RKO (cell line): ENCODE results near the gene RRP36.
A peak's percentile ranks its signal among the peaks of the same experiment; 100 is the strongest.
"Not testable (repeated sequence)": the region's sequence is repeated elsewhere in the genome, so short reads cannot be mapped to it uniquely, and the experiment has no call there.

ENCODE experiments used
- DNase-seq: peaks from one replicate; pipeline ENCODE4 v3.0.0-alpha.2; 2016; ENCODE audit warnings: low spot score

RRP36 gene, protein sequence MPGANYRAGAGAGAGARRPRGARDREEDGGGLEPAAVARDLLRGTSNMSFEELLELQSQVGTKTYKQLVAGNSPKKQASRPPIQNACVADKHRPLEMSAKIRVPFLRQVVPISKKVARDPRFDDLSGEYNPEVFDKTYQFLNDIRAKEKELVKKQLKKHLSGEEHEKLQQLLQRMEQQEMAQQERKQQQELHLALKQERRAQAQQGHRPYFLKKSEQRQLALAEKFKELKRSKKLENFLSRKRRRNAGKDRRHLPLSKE

DNA sequence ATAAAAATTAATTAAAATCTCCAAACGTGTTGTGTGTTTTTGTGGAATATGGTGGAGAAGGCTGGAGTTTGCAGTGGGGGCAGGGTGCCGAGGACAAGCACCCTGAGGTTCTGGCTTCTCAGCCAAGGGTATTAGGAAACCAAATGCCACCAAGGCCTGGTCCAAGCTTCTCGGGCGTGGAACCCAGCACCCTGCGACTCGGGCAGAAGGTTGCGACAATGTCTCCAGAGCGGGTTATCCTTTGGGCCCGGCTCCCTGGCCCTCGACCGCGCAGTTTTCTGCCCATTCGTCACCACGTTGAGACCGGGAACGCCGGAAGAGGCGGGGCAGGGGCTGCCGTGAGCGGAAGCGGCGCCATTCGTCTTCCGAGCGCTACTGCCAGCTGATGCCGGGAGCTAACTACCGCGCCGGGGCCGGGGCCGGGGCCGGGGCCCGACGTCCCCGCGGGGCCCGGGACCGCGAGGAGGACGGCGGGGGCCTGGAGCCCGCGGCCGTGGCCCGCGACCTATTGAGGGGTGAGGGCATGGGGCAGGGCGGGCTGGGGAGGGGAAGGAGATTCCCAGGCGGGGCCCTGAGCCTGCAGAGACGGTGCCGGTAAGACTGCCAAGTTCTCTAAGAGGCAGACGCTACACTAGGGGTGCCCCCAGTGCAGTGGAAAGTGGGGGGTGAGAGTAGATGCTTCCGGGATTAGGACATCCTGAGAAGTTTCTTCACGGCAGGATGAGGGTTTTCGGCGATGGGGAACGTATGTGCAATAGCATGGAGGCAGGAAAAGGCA, at the start of gene RRP36:
Gene RRP36 (plus strand): TSS at position 354 of the 778 bp plus-strand sequence. CDS start 32 bp downstream, at position 386.
- peak; percentile 86 for DNase-seq

DNA sequence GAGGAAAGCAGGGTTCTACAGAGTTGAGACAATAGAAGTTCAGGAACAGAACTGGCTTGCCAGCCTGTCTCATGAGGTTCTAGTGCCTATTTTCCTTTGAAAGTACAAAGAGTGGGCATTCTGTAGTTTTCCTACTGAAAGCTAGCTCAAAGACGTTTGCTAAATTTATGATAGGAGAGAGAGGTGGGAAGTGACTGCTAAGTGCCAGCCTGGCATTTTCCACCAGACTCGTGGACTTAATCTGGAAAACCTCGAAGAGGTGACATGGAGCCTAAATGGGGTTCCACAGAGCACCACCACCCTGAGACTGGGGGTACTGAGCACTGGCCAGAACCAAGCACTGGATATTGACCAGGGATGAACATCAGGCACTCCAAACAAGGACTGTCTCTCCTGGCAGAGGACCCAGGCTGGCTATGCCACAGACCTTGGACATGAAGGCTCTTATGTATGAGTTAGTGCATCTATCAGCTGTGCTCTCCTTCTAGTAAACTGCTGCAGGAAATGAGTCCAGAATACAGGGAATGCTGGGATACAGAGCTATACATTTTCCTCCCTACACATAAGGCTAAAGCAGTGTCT, 49.6 kb upstream of the RRP36 start:
- no peak for DNase-seq

DNA sequence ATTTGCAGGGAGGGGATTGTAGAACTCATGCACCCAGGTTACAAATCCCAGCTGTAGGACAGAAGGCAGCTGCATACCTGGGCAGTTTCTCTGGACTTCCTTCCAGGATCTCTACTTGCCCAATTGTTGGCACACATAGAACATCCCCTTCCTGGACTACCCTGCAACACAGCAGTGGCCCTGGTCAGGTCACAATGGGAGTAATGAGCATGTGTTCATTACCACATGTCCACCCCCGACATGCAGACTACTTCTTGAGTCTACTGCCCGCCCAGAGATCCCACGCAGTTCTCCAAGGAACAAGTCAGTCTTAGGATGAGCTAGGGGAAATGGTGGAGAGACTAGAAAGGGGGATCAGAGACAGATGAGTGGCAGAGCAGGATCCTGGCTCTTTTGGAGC, 47.5 kb upstream of the RRP36 start:
- DNase-seq = no peak

DNA sequence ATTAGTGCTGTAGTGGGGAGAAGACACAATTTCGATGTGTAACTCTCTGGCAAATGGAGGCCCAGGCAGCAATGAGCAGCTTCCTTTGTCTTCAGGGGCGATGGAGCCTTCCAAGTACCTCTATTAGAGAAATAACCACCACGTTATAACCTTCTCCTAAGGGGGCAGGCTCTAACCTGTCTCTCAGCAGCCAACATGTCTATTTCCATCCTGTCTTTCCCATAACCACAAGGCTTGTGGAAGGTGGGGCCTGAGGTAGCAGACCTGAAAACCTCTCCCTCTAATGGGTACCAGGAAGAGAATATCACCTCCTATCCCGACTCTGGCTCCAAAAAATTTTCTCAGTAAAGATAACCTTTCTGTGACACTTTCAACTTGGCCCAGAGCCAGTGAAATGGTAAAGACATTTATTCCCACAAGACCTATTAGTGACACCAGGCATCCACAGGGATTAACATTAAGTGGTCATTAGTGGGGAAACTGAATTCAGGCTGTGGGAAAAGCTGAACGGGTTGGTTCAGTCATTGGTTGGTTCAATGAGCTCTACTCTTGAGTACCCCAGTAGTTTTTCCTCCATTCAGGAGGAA, 46.4 kb upstream of the RRP36 start:
- DNase-seq = no peak

DNA sequence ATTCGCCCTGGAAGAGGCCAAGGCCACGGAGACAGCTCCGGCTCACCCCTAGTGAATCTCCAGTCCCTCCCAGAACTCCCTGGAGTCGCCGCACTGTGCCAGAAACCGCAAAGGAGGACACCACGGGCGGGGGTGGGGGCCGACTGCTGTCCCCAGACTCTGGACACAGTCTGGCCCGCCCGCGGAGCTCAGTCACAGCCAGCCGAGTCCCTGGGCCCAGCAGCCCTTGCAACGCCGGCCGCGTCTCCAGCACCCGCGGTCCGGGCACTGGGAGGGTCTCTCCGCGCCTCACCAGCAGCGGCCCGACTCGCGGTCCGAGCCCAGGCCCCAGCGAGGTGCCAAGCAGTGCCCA, 43.0 kb upstream of the RRP36 start:
- DNase-seq = no peak

DNA sequence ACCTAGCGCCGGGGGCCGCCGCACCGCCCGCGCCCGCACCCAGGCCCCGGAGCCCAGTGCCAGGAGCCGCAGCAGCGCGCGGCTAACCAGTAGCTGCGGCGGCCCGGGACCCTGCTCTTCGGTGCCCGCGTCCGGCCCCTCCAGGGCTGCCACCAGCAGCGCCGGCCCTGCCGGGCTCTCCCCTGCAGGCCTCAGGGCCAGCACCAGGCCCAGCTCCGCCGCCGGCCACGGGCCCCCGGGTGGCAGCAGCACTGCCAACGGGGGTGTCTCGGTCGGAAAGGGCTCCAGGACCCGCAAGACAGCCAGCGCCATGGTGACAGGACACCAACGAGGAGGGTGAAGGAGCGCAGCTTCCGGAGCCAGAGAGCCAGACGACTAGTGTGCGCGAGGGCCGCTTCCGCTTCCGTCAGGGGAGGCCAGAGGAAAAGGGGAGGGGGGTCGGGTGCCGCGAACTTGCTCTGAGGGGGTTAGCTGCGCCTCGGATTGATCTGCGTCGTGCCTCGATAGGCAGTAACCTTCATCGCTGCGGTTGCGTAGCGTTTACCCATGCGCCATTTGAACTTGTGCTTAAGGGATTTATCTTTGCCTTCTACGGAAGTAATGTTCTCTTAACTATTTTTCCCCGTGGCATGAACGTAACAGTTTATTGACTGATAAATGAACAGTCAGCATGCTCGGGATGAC, 42.4 kb upstream of the RRP36 start, which contains the start of gene PEX6:
Gene PEX6 (minus strand): TSS at position 343 of the 684 bp plus-strand sequence. CDS start 31 bp downstream, at position 312.
- peak; percentile 95 for DNase-seq

DNA sequence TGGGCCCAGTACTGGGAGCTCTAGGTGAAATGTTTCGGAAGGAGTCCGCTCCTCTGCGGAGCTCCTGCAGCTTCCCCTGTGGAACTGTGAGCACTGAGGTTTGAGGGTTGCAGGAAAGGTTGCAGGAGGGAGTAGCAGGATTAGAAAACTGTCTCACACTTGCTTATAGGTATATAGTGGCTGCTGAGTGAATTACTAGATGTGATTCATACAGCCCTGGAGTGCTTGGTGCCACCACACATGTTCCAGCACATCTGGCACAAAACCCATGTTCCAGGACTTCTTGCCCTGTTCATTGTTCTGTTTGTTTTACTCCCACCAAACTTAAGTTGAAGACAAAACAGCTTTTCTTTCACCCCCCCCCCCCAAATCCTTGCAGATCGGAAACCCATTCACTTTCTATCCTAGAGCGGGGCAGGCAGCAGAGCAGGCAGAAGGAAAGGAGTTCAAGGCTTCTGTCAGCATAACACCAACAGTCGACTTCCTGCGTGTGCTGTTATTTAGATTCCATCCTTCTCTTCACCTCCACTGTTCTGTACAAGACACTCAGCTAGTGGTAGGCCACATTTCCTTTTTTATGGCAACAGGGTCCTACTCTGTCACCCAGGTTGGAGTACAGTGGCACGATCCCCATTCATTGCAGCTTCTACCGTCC, 41.8 kb upstream of the RRP36 start:
- peak; percentile 80 for DNase-seq

DNA sequence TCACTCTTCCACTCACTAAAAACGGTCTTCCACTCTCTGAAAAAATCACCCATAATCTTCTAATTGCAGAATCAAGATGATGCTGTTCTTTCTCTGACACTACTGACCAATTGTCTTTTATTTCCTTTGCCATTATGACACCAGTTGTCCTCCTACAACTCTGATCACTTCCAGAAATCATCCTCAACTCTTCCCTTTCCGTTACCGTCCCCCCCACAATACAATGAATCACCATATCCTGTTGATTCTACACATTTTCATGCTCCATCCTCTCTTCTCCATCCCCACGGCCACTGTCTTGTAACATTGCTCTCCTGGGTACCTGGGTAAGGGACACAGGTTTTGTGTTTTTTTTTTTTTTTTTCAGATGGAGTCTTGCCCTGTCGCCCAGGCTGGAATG, 39.6 kb upstream of the RRP36 start:
- no peak for DNase-seq

DNA sequence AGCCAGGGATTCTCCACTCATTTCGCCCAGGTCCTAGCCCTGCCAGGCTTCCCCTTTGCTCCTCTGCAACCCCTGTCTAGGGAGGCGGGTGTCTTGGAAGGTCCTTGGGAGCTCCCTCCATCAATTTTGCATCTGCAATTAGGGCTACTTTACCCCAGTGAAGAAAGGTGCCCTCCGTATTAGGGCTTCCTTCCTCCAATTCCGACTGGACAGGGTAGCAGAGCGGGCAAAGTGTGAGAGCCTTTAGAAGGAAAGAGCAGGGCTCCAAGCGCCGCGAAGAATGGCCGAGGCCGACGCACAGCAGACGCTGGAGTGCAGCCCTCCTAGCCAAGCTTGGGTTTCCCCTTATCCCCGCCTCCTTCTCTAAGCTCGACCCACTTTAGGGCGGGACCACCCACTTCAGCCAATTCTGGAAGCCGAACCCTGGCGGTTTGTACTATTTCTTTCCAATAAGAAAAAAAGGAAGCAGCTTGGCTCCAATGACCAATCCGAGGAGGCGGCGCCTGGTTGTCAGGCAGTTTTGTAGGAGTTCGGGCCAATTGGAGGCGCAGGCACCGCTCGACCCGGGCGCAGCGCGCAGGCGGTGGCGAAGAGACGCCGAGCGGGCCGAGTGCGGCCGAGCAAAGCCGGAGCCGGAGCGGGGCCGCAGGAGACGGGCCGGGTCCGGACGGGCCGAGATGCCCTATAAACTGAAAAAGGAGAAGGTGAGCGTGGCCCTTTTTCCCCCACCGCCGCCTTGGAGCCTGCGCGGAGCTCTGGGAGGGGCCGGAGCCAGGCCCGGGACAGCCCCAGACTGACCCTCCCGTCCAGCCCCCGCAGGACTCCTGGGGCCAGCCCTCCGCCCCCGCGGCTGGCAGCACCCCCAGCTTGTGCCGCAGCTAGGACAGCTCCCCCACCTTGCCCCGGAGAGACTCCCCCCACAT, 37.2 kb upstream of the RRP36 start, which contains the start of gene PPP2R5D:
Gene PPP2R5D (plus strand): TSS at position 570 of the 923 bp plus-strand sequence. CDS start 108 bp downstream, at position 678.
- peak; percentile 99 for DNase-seq

DNA sequence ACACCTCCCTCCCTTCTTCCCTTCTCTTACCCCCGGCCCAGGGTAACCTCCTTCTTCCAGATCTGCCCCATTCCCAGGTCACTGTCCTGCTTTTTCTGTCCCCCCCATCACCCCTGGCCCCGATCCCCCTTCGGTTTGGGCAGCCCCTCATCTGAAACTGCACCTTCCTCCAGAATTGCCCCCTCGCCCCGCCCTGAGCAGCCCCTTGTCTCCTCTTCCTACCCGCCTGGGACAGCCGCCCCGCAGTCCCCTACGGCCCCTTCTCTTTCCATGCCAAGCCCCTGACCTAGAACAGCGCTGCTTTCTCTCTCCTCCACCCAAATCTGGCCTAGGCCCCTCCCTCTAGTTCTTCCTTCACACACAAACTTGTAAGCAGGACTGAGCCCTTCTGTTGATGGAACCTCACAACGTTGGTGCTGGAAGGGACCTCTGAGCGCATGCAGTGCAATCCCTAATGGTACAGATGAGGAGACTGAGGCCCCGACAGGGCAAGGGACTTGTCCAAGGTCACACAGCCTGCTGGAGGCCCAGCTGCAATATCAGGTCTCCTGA, 36.4 kb upstream of the RRP36 start:
- DNase-seq = no peak

DNA sequence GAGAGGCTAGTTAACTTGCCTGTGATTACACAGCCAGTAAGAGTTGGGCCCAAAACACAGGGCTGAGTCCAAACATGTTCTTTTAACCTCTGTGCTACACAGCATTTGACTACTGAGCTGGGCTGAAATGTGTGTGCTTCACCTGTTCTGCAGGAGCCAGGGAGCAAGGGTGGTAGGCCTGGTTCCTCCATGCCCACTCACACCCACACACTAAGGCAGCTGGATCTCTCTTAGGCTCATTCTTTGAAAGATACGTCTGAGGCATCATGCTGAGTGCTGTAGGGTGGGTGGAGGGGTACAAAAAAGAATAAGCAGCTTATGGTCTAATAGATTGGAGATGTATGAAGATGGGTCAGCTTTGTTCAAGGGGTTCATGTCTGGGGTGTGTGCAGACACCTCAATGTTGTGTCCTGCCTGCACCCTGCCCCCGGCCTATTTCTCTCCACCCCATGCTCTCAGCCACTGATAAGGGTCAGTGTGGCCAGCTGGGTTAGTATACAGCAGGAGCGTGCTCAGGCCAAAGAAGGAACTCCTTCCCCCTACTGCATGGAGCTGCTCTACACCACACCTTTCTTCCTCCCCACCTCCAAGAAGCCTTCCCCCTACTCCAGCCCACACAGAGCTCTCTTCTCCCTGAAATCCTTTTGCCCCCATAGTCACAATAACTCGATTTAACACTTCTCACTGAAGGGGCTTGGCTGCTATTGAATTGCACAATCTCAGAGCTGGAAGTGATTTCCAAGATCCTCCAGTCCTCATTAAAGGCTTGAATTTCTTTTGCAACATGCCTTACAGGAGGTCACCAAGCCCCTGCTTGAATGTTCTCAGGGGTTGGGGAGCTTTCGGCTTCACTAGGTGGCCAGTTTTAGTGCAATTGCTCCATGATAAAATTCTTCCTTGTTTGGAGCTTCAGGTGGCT, 33.6 kb upstream of the RRP36 start:
- no peak for DNase-seq

DNA sequence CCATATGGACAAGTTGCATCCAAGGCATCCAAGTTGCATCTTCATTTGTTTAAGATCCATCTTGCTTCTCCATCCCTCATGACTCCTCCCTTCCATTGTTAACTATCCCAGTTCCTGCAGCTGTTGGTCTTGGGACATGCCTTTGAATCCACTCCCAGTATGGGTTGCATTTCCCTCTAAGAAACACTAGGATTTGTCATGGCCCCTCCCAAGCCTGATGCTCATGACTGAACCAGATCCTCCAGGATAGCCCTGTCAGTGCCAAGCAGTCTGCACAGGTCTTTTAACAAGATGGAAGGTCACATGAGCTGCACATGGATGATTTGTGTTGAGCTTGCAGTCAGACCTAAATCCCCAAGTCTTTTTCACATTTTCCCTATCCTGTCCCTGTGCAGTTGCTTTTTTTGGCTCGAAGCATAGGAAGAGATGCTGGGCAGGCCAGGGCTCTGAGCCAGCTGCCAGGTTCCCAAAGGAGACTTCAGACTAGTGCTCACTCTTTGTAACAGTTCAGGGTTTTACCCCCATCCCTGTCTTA, 32.9 kb upstream of the RRP36 start:
- DNase-seq = no peak

DNA sequence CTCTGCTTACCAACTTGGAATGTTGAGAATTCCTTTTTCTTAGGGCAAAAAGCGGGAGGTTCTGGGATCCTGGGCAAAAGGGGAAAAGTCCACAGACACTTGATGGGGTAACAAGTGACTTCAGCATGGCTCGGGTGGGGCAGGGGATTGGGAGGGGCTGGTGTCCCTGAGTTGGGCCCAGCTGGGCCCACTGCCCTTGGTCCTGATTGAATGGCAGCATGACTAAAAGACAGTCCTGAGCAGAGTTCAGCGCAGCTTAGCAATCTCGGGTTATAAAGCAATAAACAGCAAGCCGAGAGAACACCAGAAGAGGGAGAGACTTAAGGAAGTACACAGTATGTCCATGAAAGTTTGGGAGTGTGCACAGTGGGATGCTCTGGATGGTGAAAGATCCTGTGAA, 31.5 kb upstream of the RRP36 start:
- no peak for DNase-seq

DNA sequence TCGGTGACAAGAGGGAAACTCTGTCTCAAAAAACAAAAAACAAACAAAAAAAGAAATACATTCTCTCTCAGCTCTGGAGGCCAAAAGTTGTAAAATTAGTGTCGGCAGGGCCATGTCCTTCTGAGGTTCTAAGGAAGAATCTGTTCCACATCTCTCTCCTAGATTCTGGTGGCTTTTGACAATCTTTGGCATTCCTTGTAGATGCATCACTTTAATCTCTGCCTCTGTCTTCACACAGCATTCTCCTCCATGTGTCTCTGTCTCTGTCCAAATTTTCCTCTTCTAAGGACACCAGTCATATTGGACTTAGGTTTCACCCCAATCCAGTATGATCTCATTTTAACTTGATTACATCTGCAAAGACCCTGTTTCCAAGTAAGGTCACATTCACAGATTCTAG, 28.0 kb upstream of the RRP36 start:
- no peak for DNase-seq

DNA sequence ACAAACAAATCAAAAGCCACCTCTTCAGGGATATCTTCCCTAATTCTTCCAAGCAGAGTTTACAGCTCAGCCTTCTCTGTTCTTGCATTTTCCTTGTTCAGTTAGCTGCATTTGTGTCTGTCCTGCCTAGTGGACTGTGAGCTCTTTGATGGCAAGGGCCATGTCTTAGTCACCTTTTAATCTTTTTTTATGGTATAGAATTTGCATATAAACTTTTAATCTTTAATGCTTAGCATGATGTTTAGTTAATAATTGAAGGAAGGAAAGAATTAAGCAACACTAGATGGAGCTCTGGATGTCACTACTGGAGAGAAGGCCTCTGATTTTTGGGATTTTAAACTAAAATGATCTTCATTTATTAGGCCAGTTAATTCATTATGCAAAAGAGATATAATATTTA, 24.9 kb upstream of the RRP36 start:
- no peak for DNase-seq

DNA sequence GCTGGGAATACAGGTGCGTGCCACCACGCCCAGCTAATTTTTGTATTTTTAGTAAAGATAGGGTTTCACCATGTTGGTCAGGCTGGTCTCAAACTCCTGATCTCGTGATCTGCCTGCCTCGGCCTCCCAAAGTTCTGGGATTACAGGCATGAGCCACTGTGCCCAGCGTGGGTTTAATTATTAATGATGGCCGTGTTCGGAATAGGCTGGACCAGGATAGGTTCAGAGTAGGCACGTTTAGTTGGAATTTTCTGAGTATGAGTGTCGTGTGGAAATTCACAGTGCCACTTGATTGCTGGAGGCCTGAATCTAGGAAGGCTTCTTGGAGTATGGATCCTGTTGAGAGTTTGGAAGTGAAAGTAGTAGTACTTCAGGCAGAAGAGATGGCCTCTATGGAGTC, 23.2 kb upstream of the RRP36 start:
- DNase-seq = not testable (repeated sequence)

DNA sequence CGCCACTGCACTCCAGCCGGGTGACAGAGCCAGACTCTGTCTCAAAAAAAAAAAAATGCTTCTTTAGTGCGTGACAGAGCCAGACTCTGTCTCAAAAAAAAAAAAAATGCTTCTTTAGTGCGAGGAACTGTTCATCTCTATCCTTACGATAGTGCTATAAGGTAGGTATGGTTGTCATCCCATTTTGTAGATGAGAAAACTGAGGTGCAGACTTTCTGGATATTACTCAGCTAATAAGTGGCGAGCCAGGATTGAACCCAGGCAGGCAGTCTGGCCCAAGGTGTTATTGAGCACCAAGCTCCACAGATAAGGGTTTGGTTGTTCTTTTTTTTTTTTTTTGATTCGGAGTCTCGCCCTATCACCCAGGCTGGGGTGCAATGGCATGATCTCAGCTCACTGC, 19.6 kb upstream of the RRP36 start:
- DNase-seq = no peak

DNA sequence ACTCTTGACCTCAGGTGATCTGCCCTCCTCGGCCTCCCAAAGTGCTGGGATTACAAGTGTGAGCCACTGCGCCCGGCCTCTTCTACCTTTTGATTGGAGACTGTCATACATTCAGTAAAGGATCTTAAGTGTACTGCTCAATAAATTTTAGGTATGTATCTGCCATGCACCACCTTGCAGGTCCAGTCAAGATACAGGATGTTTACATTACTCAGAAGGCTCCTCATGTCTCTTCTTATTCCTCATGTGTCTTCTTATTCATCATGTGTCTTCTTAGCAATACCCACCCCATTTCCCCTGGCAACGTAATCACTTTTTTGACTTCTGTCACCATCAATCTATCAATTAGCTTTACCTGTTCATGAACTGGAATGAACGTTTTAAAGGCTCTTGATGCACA, 15.6 kb upstream of the RRP36 start:
- no peak for DNase-seq

DNA sequence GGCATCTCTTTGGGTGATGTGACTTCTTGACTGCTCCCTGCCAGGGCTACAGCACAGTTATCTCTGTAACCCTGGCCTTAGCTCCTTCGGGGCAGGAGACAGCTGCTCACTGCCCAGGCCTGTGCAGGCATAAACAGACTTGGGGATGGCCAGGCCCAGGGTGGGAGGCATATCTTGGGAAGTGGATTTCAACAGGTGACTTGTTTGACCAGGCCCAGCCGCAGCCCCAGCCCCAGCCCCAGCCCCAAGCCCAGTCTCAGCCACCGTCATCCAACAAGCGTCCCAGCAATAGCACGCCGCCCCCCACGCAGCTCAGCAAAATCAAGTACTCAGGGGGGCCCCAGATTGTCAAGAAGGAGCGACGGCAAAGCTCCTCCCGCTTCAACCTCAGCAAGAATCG, 15.2 kb upstream of the RRP36 start:
- no peak for DNase-seq
